Measurements from ENCODE around the gene STAC3. TPM values are rescaled to one million over a fixed set of nuclear protein-coding genes. Genes with fewer than 3 reads are reported as not detected.

Gene STAC3
- total RNA-seq, 2 experiments from 2014 or later, result 2.0 to 3.0 TPM

- ATAC-seq (ENCODE audit: poor library complexity) (peak; percentile 14), DNase-seq (peak in 3 of 14 experiments; percentile 59 to 65 (median 64))
Observed at GRCh38 chr12:57229046-57229633, 21.8 kb downstream of the STAC3 start.

GRCh38 chr12:57227315-57228115, 23.5 kb downstream of the STAC3 start:
- H3K4me1 Mint-ChIP-seq (ENCODE audit: low read depth), result peaks cover 61% of the 10 kb centered on the region
- H3K27me3 Mint-ChIP-seq, result peaks cover 52% of the 10 kb centered on the region
- peaks cover 16% of the 10 kb centered on the region for H3K36me3 ChIP-seq (ENCODE audit: insufficient read depth, low read length)
- H3K4me1 ChIP-seq (ENCODE audit: insufficient read depth, low read length), result peaks cover 70% of the 10 kb centered on the region
- H3K27ac Mint-ChIP-seq, result no peak overlapping the region
- peaks cover 0 to 27% of the 10 kb centered on the region in 2 experiments for H3K9me3 ChIP-seq (ENCODE audit: control insufficient read depth in 1 of 2, insufficient read depth in 1 of 2, low read length in 2 of 2)
- ChIA-PET CTCF (interaction anchor here (2.1 to 8.3 kb wide), 4 partner anchors 11 to 16 kb away, joined by 8 to 127 read pairs (median 12); partner anchors contain the start of gene NXPH4), POLR2A (interaction anchor here (0.9 to 2.5 kb wide), 5 partner anchors 11 to 117 kb away, joined by 3 to 13 read pairs (median 5); partner anchors contain the start of genes NXPH4 and STAT6)
- no peaks in the 10 kb centered on the region for H3K9me3 Mint-ChIP-seq
- TF ChIP-seq CTCF (IDR thresholded peaks at IDR 0.05), result no peak
- peak overlapping the region; percentile 36 for H3K4me3 Mint-ChIP-seq
- peaks cover 38 to 46% of the 10 kb centered on the region in 2 experiments for H3K27me3 ChIP-seq (ENCODE audit: control insufficient read depth in 1 of 2, insufficient read depth in 2 of 2, low read length in 2 of 2)
- no peak overlapping the region for H3K27ac ChIP-seq (ENCODE audit: low read depth in 1 of 2, low read length in 2 of 2)
- H3K36me3 Mint-ChIP-seq (ENCODE audit: low read depth), result peaks cover 26% of the 10 kb centered on the region
- DNase-seq (no peak), ATAC-seq (ENCODE audit: poor library complexity) (no peak)
- H3K4me3 ChIP-seq (ENCODE audit: low read length), result no peak overlapping the region
- intact Hi-C loops (cut with DNase I, micrococcal nuclease), result no loop called here

More at GRCh38 chr12:57229046-57229633, 21.8 kb downstream of the STAC3 start:
- Mint-ChIP-seq H3K27ac (peak overlapping the region; percentile 76), H3K4me1 (ENCODE audit: low read depth) (peaks cover 58% of the 10 kb centered on the region), H3K27me3 (peaks cover 36% of the 10 kb centered on the region), H3K9me3 (no peaks in the 10 kb centered on the region), H3K4me3 (peak overlapping the region; percentile 93), H3K36me3 (ENCODE audit: low read depth) (peaks cover 41% of the 10 kb centered on the region)
- Histone ChIP-seq H3K27ac (ENCODE audit: low read depth in 1 of 2, low read length in 2 of 2) (peak overlapping the region in 1 of 2 donors; percentile 35), H3K27me3 (ENCODE audit: control insufficient read depth in 1 of 2, insufficient read depth in 2 of 2, low read length in 2 of 2) (peaks cover 22 to 30% of the 10 kb centered on the region in 2 experiments), H3K4me3 (ENCODE audit: low read length) (peak overlapping the region; percentile 98), H3K36me3 (ENCODE audit: insufficient read depth, low read length) (peaks cover 32% of the 10 kb centered on the region), H3K9me3 (ENCODE audit: control insufficient read depth in 1 of 2, insufficient read depth in 1 of 2, low read length in 2 of 2) (peaks cover 0 to 18% of the 10 kb centered on the region in 2 experiments), H3K4me1 (ENCODE audit: insufficient read depth, low read length) (peaks cover 69% of the 10 kb centered on the region)
- CTCF ChIA-PET, result interaction anchor here (2.2 to 8.3 kb wide), 3 partner anchors 9 to 15 kb away, joined by 21 to 127 read pairs (median 24); a partner anchor contains a TSS
- intact Hi-C loops (cut with DNase I, micrococcal nuclease), result loop anchor here in 1 of 2 experiments (1.0 kb wide), 1 partner anchor 10 kb away; no protein-coding TSS in a partner anchor
- no peak for TF ChIP-seq CTCF (IDR thresholded peaks at IDR 0.05)
- POLR2A ChIA-PET, result interaction anchor here (1.0 to 2.7 kb wide), 9 partner anchors 10 to 232 kb away, joined by 3 to 48 read pairs (median 6); partner anchors contain the start of genes NXPH4 and STAT6

GRCh38 chr12:57226588-57227314, 24.2 kb downstream of the STAC3 start:
- H3K4me3 ChIP-seq (ENCODE audit: low read length), result no peak overlapping the region
- peaks cover 46 to 54% of the 10 kb centered on the region in 2 experiments for H3K27me3 ChIP-seq (ENCODE audit: control insufficient read depth in 1 of 2, insufficient read depth in 2 of 2, low read length in 2 of 2)
- DNase-seq (no peak), ATAC-seq (ENCODE audit: poor library complexity) (no peak)
- peak overlapping the region; percentile 38 for H3K4me3 Mint-ChIP-seq
- H3K9me3 Mint-ChIP-seq, result no peaks in the 10 kb centered on the region
- H3K4me1 Mint-ChIP-seq (ENCODE audit: low read depth), result peaks cover 69% of the 10 kb centered on the region
- H3K9me3 ChIP-seq (ENCODE audit: control insufficient read depth in 1 of 2, insufficient read depth in 1 of 2, low read length in 2 of 2), result peaks cover 0 to 27% of the 10 kb centered on the region in 2 experiments
- no peak overlapping the region for H3K27ac ChIP-seq (ENCODE audit: low read depth in 1 of 2, low read length in 2 of 2)
- peaks cover 19% of the 10 kb centered on the region for H3K36me3 Mint-ChIP-seq (ENCODE audit: low read depth)
- H3K27ac Mint-ChIP-seq, result no peak overlapping the region
- intact Hi-C loops (cut with DNase I, micrococcal nuclease), result no loop called here
- CTCF ChIA-PET, result interaction anchor here (2.1 to 8.3 kb wide), 5 partner anchors 11 to 17 kb away, joined by 8 to 127 read pairs (median 12); partner anchors contain the start of gene NXPH4
- POLR2A ChIA-PET, result interaction anchor here (0.6 to 2.5 kb wide), 7 partner anchors 10 to 482 kb away, joined by 3 to 13 read pairs (median 5); partner anchors contain the start of genes NXPH4 and STAT6
- peaks cover 60% of the 10 kb centered on the region for H3K27me3 Mint-ChIP-seq
- peaks cover 71% of the 10 kb centered on the region for H3K4me1 ChIP-seq (ENCODE audit: insufficient read depth, low read length)
- no peak for TF ChIP-seq CTCF (IDR thresholded peaks at IDR 0.05)
- peaks cover 9% of the 10 kb centered on the region for H3K36me3 ChIP-seq (ENCODE audit: insufficient read depth, low read length)

Data from CD4-positive, alpha-beta T cell (primary cell).